ENCODE results near the gene PCDHB10. TPM values are rescaled to one million over a fixed set of nuclear protein-coding genes. Genes with fewer than 3 reads are reported as not detected.
A peak's percentile ranks its signal among the peaks of the same experiment; 100 is the strongest.
"Not testable (repeated sequence)": the region's sequence is repeated elsewhere in the genome, so short reads cannot be mapped to it uniquely, and the experiment has no call there.

Gene PCDHB10
- total RNA-seq: 1 to 10 TPM in 3 of 10 donors, under 1 TPM in 7; 0.28 to 1.3 (median 0.68) TPM
- under 1 TPM; 0.42 to 0.59 TPM for polyA plus RNA-seq
- long read RNA-seq, donor 1, partial matches to known transcripts: 0 of 1 reads
- long read RNA-seq, donor 1, other reads (novel, unspliced or antisense): 0 of 1 reads
- long read RNA-seq, donor 2: 0 reads
- long read RNA-seq, donor 3, partial matches to known transcripts: 0 of 3 reads
- long read RNA-seq, donor 3, other reads (novel, unspliced or antisense): 0 of 3 reads

DNA sequence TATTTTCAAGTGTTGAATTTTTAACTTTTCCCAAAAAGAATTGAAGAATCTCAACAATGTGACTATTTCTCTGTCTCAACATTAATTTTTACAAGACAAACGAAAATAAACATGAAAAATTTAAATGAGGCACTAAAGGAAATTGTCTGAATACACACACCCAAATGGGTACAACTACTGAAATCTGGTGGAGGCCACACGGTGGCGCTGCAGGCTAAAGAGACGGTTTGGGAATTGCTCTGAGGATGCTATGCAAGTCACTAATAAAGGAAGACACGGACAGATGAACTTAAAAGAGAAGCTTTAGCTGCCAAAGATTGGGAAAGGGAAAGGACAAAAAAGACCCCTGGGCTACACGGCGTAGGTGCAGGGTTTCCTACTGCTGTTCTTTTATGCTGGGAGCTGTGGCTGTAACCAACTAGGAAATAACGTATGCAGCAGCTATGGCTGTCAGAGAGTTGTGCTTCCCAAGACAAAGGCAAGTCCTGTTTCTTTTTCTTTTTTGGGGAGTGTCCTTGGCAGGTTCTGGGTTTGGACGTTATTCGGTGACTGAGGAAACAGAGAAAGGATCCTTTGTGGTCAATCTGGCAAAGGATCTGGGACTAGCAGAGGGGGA lies at the start of gene PCDHB10:
Gene PCDHB10 (plus strand): TSS at position 244 of the 616 bp plus-strand sequence. CDS start 200 bp downstream, at position 444.
- H3K4me3 ChIP-seq: peak within 1 kb of the TSS in 1 of 10 donors; percentile 16
- intact Hi-C loops (cut with DNase I): no loop called here
- H3K9me3 ChIP-seq: peaks cover 0 to 89% (median 57%) of the 10 kb centered on the region in 11 donors
- WGBS, 2 donors: 6 to 9% methylated on average over 10 of the region's 10 CpGs
- no peak within 1 kb of the TSS for H3K27ac ChIP-seq
- ATAC-seq (no peak), DNase-seq (no peak)
- peaks cover 0 to 21% (median 9%) of the 10 kb centered on the region in 7 donors for H3K27me3 ChIP-seq
- TF ChIP-seq, protein P1, sequence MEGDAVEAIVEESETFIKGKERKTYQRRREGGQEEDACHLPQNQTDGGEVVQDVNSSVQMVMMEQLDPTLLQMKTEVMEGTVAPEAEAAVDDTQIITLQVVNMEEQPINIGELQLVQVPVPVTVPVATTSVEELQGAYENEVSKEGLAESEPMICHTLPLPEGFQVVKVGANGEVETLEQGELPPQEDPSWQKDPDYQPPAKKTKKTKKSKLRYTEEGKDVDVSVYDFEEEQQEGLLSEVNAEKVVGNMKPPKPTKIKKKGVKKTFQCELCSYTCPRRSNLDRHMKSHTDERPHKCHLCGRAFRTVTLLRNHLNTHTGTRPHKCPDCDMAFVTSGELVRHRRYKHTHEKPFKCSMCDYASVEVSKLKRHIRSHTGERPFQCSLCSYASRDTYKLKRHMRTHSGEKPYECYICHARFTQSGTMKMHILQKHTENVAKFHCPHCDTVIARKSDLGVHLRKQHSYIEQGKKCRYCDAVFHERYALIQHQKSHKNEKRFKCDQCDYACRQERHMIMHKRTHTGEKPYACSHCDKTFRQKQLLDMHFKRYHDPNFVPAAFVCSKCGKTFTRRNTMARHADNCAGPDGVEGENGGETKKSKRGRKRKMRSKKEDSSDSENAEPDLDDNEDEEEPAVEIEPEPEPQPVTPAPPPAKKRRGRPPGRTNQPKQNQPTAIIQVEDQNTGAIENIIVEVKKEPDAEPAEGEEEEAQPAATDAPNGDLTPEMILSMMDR (IDR thresholded peaks at IDR 0.05): peak in 7 of 9 donors; percentile 29 to 48 (median 43)
- H3K36me3 ChIP-seq: no peaks in the 10 kb centered on the region
- H3K4me1 ChIP-seq: no peaks in the 10 kb centered on the region

DNA sequence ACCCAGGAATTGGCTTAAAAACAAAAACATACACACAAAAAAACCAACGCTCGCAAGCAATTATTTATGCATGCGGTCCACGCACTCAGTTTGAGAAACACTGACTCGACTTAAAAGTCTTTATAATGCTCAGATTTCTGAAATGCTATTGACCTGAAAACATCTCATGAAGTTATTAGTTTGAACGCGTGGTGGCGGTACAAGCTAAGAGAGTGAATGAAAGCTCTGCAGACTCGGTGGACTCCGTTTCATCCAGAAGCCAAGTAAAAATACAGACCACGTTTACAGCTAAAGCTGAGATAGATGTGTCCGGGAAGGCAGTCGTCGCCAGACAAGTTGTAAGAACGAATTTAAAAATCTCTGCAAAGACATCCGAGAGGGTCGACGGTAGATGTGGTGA lies 42.3 kb upstream of the PCDHB10 start, which contains the start of gene PCDHB6:
Gene PCDHB6 (plus strand): TSS at position 246 of the 400 bp plus-strand sequence. CDS start 201 bp downstream, outside the sequence.
- Histone ChIP-seq H3K9me3 (peaks cover 0 to 96% (median 24%) of the 10 kb centered on the region in 11 donors), H3K27ac (no peak within 1 kb of the TSS), H3K27me3 (peaks cover 0 to 27% (median 19%) of the 10 kb centered on the region in 7 donors), H3K4me3 (peak within 1 kb of the TSS in 6 of 10 donors; percentile 6 to 38 (median 24)), H3K4me1 (no peaks in the 10 kb centered on the region), H3K36me3 (no peaks in the 10 kb centered on the region)
- WGBS, 2 donors: 11 to 13% methylated on average over 18 of the region's 18 CpGs
- TF ChIP-seq, protein P1 (IDR thresholded peaks at IDR 0.05): peak in 5 of 9 donors; percentile 6 to 38 (median 28)
- intact Hi-C loops (cut with DNase I): no loop called here
- DNase-seq: no peak
- ATAC-seq: no peak

- TF ChIP-seq, protein P1 (IDR thresholded peaks at IDR 0.05): no peak
- DNase-seq (no peak), ATAC-seq (no peak)
- Histone ChIP-seq H3K27ac (no peak overlapping the region), H3K36me3 (no peaks in the 10 kb centered on the region), H3K4me1 (no peaks in the 10 kb centered on the region), H3K27me3 (peaks cover 0 to 32% (median 19%) of the 10 kb centered on the region in 7 donors), H3K4me3 (peak overlapping the region in 6 of 10 donors; percentile 6 to 38 (median 24)), H3K9me3 (peaks cover 0 to 96% (median 24%) of the 10 kb centered on the region in 11 donors)
- intact Hi-C loops (cut with DNase I): no loop called here
- WGBS, 2 donors: 35 to 37% methylated on average over 33 of the region's 33 CpGs
These were observed 41.7 kb upstream of the PCDHB10 start for GRCh38 chr5:141150224-141150992.

- DNase-seq (no peak), ATAC-seq (no peak)
- H3K27ac ChIP-seq: no peak overlapping the region
- intact Hi-C loops (cut with DNase I): no loop called here
- TF ChIP-seq, protein P1 (IDR thresholded peaks at IDR 0.05): no peak
- H3K36me3 ChIP-seq: no peaks in the 10 kb centered on the region
- H3K27me3 ChIP-seq: peaks cover 0 to 33% (median 19%) of the 10 kb centered on the region in 7 donors
- 30 to 31% methylated on average over 13 of the region's 13 CpGs for WGBS, 2 donors
- peak overlapping the region in 1 of 10 donors; percentile 29 for H3K4me3 ChIP-seq
- H3K9me3 ChIP-seq: peaks cover 0 to 96% (median 27%) of the 10 kb centered on the region in 11 donors
- H3K4me1 ChIP-seq: no peaks in the 10 kb centered on the region
These were observed 41.2 kb upstream of the PCDHB10 start for GRCh38 chr5:141150993-141151325.

DNA sequence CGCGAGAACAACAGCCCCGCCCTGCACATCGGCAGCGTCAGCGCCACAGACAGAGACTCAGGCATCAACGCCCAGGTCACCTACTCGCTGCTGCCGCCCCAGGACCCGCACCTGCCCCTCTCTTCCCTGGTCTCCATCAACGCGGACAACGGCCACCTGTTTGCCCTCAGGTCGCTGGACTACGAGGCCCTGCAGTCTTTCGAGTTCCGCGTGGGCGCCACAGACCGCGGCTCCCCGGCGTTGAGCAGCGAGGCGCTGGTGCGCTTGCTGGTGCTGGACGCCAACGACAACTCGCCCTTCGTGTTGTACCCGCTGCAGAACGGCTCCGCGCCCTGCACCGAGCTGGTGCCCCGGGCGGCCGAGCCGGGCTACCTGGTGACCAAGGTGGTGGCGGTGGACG lies 40.5 kb upstream of the PCDHB10 start:
- H3K4me3 ChIP-seq; H3K4me1 ChIP-seq; H3K36me3 ChIP-seq; DNase-seq; H3K27ac ChIP-seq; intact Hi-C loops (cut with DNase I); ATAC-seq: not testable (repeated sequence)
- peaks cover 0 to 40% (median 23%) of the 10 kb centered on the region in 7 donors for H3K27me3 ChIP-seq
- H3K9me3 ChIP-seq: peaks cover 0 to 97% (median 28%) of the 10 kb centered on the region in 11 donors
- 31 to 32% methylated on average over 38 to 39 of the region's 41 CpGs for WGBS, 2 donors

DNA sequence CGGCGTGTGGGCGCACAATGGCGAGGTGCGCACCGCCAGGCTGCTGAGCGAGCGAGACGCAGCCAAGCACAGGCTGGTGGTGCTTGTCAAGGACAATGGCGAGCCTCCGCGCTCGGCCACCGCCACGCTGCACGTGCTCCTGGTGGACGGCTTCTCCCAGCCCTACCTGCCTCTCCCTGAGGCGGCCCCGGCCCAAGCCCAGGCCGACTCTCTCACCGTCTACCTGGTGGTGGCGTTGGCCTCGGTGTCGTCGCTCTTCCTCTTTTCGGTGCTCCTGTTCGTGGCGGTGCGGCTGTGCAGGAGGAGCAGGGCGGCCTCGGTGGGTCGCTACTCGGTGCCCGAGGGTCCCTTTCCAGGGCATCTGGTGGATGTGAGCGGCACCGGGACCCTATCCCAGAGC lies 40.1 kb upstream of the PCDHB10 start:
- DNase-seq; intact Hi-C loops (cut with DNase I); H3K27ac ChIP-seq; H3K4me3 ChIP-seq; H3K4me1 ChIP-seq; H3K36me3 ChIP-seq; ATAC-seq: not testable (repeated sequence)
- Histone ChIP-seq H3K9me3 (peaks cover 0 to 97% (median 28%) of the 10 kb centered on the region in 11 donors), H3K27me3 (peaks cover 0 to 45% (median 27%) of the 10 kb centered on the region in 7 donors)
- WGBS, 2 donors: 24 to 25% methylated on average over 35 to 36 of the region's 36 CpGs

Measured in heart right ventricle (tissue), 16 donors.